HG02981 (cell line): ENCODE measurements around the gene OR1S2.
"Not testable (repeated sequence)": the region's sequence is repeated elsewhere in the genome, so short reads cannot be mapped to it uniquely, and the experiment has no call there.

Source experiments
- ATAC-seq: cut with Tn5 transposase; IDR thresholded peaks from one replicate; pipeline ENCODE4 v1.9.1; 2021; ENCODE audit warnings: mild to moderate bottlenecking, moderate library complexity; ENCODE audit not compliant: unreplicated experiment

Gene OR1S2

GRCh38 chr11:58204042-58204441 is at the start of gene OR1S2:
Gene OR1S2 (minus strand): TSS chr11:58204142. CDS start chr11:58204142, 0 bp downstream.
- ATAC-seq: no peak

- no peak for ATAC-seq
These were observed 40.0 kb upstream of the OR1S2 start for GRCh38 chr11:58243954-58244353.

GRCh38 chr11:58227956-58228615 is 24.1 kb upstream of the OR1S2 start:
- ATAC-seq: no peak

GRCh38 chr11:58222721-58223120 is 18.8 kb upstream of the OR1S2 start:
- ATAC-seq: no peak

GRCh38 chr11:58216476-58216875 is 12.5 kb upstream of the OR1S2 start:
- no peak for ATAC-seq

- ATAC-seq: not testable (repeated sequence)
These were observed 8.5 kb upstream of the OR1S2 start, which contains the start of gene OR1S1 for GRCh38 chr11:58212420-58212819. Gene OR1S1 (plus strand): TSS chr11:58212720.

- no peak for ATAC-seq
These were observed 4.7 kb downstream of the OR1S2 start for GRCh38 chr11:58199271-58199670.

- ATAC-seq: no peak
These were observed 8.0 kb downstream of the OR1S2 start for GRCh38 chr11:58195939-58196338.

- ATAC-seq: no peak
These were observed 10.6 kb downstream of the OR1S2 start for GRCh38 chr11:58193391-58193790.

- ATAC-seq: no peak
These were observed 11.7 kb downstream of the OR1S2 start for GRCh38 chr11:58192229-58192628.

GRCh38 chr11:58188770-58189169 is 15.2 kb downstream of the OR1S2 start, which contains the start of gene OR9Q2:
Gene OR9Q2 (plus strand): TSS chr11:58189070. CDS start chr11:58190491, 1,421 bp downstream.
- ATAC-seq: no peak

- no peak for ATAC-seq
These were observed 17.0 kb downstream of the OR1S2 start for GRCh38 chr11:58186938-58187337.

GRCh38 chr11:58179648-58180047 is 24.3 kb downstream of the OR1S2 start:
- no peak for ATAC-seq

- no peak for ATAC-seq
These were observed 25.5 kb downstream of the OR1S2 start for GRCh38 chr11:58178444-58178843.

- no peak for ATAC-seq
These were observed 26.4 kb downstream of the OR1S2 start for GRCh38 chr11:58177409-58178054.

- no peak for ATAC-seq
These were observed 38.3 kb downstream of the OR1S2 start for GRCh38 chr11:58165504-58166106.

GRCh38 chr11:58164990-58165389 is 39.0 kb downstream of the OR1S2 start:
- no peak for ATAC-seq

- ATAC-seq: no peak
These were observed 39.6 kb downstream of the OR1S2 start for GRCh38 chr11:58164389-58164788.
